ENCODE results near the gene TRMT1.

TRMT1 gene

DNA sequence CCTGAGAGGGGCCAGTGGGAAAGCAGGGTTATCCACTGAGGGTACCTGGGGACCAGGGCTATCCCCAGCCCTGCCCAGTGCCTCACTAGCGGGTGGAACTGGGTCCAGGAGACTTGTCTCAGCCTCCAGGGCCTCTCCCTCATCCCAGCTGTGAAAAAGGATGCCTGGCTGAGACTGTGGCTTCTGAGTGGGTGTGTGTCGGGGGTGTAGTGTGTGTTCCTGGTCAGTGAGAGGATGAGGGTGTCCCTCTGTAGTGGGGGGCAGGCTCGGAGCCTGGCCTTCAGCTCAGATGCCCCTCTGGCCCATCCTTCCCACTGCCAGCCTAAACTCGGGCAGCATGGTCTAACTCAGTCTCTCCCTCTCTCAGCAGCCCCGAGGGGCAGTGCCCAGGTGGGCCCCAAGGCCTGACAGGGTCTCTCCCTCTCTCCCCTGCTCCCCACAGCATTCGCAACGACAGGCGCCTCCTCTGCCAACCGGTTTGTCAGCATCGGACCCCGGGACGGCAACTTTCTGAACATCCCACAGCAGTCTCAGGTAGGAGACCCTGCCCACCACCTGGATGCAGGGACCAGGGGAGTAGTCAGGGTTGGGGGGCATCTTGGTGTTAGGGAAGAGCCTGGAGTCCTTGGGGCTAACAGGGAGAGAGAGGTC lies 26.6 kb downstream of the TRMT1 start:
- DNase-seq = no peak

DNA sequence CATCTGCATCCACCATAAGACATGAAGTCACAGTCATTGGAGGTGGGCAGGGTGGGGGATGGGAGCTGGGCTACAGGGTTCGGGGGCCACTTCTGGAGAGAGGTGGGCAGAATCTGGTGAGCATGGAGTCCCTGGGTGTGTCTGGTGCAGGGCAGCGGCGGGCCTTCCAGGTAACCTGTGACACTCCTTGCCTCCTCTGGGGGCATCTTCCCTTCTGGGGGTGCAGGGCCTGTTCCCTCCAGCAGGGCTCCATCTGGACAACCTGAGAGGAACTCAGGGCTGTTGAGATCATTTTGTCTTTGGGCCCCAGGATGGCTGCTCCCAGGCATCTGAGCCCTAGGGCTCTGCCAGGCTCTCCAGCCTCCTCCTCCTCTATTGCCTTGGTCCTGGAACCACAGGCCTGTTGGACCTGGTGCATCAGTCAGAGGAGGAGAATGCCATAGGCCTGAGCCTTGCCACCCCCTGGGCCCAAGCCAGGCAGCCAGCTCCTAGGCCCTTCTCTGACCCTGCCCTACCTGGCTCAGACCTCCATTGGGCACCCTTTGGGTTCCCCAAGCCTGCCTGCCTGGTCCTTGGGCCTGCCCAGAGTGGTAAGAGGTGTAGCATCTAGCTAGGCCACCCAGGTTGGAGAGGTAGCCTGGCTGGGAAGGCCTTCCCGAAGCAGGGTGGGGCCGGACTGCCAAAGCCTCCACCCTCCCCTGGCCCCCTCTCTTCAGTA lies 27.2 kb downstream of the TRMT1 start:
- peak; percentile 48 for DNase-seq

DNA sequence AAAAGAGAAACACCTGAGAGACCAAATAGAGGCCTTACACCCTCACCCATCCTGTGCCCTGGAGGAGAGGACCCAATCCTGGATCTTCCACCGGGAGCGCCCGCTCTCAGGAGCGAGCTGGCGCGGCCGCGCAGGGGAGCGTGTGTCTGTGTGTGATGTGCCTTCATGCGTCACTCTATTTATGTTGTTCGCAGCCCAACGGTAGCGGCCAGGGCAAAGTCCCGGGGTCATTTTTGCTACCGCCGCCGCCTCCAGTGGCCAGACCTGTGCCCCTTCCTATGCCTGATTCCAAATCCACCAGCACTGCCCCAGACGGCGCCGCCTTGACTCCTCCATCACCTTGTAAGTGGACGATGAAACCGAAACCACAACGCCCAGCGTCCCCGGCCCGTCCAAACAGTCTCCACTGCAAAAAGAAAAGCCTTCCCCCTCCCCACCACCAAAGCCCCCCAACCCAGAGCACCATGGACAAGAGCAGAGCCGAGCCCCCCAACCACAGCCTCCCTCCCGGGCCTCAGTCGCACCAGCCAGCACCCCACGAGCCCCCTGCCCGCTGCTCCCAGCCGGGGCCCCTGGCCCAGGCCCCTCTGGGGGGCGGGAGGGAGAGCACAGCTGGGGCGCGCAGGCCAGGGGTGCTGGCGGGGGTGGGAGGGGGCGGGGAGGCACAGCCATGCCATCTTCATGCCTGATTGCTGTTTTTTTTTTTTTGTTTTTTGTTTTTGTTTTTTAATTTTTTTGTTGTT lies 28.6 kb downstream of the TRMT1 start:
- no peak for DNase-seq

DNA sequence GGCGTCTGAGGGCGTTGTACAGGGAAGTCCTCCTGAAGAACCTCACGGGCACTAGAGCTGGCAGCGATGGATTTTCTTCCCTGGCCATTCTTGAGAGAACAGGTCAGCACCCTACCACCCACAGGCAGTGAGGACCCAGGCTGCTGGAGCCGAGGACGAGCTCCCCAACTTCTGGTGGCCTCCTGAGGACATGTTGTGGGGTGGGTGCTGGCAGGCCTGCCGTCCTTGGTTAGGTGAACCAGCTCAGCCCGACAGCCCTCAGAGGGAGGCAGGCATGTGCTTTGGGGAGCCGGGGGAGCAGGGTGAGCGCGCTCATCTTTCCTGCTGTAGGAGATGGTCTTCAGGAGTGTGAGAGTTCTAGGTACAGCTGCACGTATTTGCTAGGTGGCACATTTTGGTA lies 29.2 kb downstream of the TRMT1 start:
- DNase-seq = no peak

DNA sequence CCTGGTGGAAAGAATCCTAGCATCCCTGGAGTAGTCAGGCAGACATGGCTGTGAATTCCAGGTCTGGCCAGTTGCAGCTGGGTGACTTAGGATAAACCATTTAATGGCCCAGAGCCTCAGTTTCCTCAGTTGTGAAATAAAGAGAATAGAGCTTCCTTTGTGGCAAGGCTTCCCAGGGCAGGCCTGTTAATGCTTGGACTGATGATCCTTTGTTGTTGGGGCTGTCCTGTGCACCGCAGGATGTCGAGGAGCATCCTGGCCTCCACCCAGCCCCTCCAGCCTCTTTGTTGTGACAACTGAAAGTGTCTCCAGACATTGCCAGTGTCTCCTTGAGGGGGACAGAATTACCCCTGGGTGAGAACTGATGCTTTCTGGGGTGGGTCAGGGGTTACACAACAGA lies 30.2 kb downstream of the TRMT1 start:
- no peak for DNase-seq

DNA sequence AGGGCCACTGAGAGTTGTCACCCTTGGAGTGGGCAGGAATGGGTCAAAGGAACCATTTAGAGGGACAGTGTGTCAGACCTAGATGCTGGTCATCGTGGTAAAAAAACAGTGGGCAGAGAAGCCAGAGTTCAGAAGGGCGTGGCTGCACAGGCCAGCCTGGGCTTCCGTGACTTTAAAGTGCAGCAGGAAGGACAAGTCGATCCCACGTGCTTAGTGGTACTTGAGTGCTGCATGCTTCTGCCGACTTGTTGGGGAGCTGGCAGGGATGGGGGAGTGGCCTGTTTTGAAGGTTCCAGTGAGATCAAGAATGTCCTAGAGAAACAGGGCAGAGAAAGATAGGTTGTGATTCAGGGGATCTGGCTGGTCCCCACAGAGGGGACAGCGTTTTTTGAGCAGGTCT lies 30.9 kb downstream of the TRMT1 start:
- DNase-seq = no peak

DNA sequence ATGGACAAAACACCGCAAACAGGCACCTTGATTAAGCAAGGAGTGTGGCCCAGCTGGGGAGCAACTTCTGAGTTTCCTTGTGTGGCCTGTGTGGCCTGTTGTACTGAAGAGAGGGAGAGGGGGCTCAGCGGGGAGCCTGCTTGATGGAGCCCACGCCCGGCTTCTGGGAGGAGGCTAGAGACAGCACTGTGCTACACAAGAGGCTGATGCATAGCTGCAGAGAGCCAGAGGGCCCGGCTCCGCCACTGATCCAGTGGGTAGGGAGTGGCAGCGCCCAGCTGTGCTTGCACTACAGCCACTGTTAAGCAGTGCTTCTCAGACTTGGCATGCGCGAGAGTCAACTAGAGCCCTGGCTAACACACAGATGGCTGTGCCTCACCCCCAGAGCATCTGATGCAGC lies 32.9 kb downstream of the TRMT1 start:
- DNase-seq = no peak

DNA sequence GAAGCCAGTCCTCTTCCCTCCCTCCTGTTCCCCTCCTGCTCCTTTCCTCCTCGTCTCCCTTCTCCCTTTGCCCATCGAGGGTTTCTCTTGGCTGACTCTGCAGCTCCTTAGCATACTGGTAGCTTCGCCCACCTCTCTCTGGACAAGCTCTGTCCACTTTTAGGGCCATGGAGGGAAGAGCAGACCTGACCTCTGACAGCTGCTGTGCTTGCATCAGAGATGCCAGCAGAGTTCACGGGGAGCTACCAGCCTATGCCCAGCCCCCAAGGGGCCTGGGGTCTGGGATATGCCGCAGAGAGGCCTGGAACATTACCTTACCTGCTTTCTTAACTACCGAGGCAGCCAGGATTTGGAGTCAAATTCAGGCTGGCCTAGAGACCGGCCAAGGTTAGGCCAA lies 33.5 kb downstream of the TRMT1 start:
- no peak for DNase-seq

DNA sequence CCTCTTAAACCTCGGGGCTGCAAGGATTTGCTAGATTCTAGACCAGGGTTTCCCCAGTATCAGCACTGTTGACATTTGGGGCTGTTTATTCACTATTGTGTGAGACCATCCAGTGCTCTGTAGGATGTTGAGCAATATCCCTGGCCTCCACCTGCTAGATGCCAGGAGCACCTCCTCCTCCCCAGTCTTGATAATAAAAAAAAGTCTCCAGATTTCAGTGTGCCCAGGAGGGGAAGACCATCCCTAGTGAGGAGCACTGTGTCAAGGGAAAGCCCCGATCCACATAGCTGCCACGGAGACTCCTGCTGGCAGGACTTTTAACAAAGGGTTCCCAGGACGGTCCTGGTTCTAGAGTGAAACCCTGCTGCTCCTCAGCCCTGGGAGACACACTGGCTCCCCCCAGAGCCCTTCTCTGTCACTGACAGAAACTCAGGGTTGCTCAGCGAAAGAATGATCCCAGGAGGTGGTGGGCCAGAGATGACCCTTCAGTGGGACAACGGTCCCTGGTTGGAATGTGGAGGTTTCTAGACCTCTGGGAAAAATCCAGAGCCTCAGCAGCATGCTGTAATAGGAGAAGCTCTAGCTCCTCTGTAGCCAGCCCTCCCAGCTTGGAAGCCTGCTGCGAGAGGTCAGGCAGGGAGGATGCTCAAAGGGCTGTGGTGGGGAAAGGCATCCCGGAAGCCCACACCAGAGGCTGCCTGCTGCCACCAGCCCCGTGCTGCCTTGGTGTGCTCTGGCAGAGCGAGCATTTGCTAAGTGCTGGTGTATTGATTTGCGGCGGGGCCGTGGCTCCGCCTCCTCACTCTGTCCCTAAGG lies 34.1 kb downstream of the TRMT1 start:
- peak; percentile 12 for DNase-seq

DNA sequence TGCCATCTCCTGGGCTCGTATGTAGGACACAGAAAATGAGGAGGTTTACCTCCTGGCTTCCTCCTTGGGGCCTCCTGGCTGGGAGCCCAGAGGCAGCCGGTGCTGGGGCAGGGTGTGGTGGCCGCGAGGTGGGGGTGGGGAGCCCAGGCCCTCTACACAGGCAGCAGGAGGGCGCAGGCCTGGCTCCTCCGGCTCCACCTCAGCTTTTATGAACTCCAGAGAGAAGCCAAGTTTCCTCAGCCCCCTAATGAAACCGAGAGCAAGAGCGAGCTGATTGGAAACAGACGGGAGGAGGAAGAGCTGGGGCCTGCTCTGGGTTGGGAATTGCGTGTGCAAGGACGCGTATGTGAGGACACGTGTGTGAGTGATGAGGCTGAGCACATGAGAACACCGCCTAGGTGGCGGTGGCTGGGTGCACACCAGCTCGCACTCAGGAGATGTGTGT lies 37.0 kb downstream of the TRMT1 start:
- DNase-seq = no peak

DNA sequence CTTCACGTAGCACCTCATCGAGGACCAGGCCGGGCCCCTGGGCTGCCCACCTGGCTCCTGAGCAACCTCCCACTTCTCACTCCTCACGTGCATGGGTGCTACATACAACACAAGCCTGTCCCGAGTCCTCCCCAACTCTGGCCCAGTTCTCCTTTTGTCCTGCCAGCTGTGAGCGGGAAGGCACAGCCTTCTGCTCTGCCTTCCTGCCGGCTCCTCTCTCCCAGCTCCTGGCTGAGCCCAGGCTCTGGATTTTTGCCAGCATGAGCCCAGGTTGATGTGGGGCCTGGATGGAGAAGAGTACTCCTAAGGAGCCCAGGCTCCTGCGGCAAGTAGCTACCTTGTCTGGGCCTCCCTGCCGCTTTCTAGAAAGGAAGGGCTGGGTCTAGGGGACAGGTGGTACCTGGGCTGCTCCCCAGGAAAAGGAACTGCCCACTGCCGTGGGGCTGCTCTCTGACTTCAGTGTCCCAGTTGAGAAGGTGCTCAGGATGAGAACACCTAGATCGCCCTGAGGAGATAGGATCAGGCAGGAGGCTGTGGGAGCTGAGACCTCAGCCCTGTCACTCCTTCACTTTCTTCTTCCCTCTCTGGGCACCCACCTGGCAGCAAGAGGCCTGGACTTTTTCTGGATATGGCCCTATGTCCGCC lies 37.5 kb downstream of the TRMT1 start:
- no peak for DNase-seq

DNA sequence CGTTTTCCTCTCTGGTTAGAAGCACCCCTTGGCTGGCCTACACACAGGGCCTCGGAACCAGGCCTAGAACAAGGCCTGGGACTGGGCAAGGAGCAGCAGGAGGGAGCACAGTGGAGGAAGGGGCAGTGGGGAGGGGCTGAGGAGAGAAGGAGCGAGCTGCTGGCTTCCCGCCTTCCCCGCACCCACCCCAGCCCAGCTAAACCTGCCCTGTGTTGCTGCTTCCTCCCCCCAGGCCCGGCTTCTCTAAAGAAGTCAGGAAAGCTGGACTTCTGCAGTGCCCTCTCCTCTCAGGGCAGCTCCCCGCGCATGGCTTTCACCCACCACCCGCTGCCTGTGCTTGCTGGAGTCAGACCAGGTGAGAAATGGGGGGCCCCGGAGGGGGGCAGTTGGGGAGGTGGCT lies 38.2 kb downstream of the TRMT1 start:
- DNase-seq = no peak

DNA sequence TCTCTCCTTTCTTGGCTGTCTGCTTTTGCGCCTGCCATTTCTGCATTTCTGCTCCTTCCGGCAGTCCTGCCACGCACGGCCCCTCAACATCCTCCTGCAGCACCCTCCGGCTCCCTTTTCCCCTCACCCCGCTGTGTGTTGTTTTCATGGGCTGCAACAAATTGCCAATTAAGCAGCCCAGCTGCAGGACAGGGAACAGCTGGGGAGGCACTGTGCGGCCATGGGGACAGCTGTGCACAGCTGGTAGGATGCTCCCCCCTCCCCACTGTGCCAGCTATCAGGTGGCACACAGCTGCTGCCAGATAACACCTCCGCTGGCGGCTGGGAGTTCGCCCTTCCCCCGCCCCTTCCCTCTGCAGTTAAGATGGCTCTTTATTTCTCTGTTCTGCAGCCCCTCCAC lies 39.3 kb downstream of the TRMT1 start:
- DNase-seq = no peak

DNA sequence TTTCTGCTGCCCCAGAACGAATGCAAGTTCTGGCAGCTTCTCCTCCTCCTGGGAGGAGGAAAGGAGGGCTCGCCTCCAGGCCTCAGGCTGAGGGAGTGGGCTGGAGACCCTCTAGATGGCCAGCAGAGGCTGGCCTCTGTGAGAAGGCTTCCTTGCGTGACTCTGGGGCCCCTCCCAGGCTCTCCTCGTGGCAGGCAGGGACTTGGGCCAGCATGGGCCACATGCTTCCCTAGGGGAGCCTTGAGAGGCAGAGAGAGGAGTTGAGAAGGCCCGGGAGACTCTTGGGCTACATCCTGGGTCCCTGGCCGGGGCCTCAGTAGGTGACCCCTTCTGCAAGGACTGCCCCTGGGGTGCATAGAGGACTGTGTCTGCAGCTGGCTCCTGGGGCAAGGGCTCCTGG lies 39.8 kb downstream of the TRMT1 start:
- DNase-seq = no peak

DNA sequence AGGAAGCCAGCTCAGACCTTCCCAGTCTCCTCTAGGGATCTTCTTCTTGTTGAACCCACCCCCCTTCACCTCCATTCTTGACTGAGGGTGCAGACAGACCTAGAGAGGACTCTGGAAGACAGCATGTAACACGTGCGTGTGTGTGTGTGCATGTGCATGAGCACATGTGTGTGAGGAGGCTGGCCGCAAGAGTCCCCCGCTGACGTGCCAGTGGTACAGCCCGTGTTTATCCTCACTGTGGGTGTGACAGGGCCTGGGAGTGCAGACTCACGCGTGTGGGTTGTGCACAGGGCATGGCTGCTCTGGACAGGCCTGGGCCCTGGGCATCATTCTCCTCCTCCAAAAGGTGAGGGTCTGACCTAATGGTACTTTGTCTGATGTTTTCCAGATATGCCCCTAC lies 40.2 kb downstream of the TRMT1 start:
- DNase-seq = no peak

DNA sequence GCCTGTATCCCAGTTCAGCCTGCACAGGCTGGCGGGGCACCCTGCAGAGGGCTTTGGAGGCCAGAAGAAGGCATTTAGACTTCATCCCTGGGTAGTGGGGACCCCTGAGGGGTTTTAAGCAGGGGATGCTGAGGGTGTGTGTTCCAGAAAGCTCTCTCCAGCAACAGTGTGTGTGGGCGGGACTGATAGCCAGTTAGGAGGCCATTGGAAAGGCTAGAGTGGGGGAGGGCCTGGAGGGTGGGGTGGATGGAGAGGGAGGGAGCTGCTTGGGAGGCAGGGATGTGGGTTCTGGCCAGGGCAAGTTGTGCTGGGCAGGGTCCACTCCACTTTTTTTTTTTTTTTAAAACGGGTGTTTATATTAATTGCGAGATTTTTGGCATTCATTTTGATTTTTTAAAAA lies 42.2 kb downstream of the TRMT1 start:
- no peak for DNase-seq

DNA sequence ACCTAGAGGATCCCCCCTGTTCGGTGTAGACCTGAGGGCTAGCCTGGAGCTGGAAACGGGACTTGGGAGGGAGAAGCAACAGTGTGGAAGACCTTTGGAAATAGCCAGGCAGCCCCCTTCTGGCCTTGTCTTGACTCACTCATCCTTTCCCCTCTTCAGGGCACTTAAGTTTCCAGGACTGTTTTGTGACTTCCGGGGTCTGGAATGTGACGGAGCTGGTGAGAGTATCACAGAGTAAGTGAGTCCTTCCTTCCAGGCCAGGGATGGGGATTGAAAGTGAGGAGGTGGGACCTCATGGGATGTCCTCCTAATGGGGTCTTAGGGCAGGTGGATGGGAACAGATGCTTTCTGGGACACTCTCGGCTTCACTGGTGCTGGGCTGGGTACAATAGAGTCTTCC lies 43.3 kb downstream of the TRMT1 start:
- DNase-seq = no peak

DNA sequence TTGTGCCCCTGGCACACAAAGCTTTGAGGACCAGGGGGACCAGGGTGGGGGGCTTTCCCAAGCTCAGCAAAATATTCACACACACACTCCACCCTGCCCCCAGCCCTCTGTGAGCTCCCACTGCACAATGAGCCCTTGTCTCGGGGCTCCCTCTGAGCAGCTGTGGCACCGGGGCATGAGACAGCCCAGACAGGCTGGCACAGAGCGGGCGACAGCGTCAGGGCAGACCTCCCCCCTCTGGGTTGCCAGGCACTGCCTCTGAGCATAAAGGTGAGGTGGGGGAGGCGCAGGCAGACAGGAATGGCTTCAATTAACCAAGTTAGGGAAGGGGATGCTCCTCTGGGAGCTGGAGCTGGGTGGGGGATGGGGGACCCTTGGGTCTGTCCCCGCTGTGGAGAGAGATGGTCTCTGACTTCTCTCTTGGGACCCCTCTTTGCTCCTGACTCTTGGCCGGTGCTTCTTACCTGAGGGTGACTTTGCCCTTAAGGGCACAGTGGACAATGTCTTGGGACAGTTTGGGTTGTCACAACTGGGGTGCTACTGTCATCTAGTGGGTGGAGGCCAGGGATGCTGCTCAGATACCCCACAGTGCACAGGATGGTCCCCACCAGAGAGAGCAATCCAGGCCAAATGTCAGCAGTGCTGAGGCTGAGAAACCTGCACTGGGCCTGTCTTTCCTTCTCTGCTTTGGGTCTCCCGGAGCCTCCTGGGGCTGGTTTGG lies 44.2 kb downstream of the TRMT1 start:
- no peak for DNase-seq

DNA sequence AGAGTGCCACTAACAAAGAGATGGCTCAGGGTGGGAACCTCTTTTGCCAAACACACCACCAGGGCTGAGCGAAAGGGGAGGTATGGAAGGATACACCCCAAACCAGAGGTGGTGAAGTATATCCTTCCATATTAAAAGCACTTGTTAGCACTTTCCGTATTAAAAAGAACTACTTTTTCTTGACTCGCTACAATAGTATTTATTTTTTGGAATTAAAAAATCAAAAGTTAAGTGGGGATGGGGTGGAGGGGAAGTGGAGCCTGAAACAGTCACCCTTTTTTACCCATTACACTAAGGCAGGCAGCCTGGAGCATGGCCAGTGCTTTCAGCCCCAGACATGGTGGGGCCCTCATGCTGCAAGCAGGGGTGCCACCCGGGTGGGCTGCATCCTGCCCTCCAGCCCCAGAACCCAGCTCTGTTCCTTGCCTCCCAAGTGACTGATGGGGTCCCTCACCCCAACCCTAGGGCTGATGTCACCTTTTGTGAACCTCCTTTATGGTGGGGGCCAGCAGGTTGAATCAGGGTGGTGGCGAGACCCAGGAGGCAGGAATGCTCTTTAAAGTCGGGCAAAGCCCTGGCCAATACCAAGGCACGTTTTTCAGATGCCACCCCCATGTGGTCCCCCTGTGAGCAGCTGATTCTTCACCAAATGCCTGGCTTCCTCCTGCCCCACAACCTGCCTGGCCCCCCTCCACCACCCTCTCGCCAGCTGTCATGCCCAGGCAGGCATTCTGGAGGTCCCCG lies 44.9 kb downstream of the TRMT1 start:
- no peak for DNase-seq

DNA sequence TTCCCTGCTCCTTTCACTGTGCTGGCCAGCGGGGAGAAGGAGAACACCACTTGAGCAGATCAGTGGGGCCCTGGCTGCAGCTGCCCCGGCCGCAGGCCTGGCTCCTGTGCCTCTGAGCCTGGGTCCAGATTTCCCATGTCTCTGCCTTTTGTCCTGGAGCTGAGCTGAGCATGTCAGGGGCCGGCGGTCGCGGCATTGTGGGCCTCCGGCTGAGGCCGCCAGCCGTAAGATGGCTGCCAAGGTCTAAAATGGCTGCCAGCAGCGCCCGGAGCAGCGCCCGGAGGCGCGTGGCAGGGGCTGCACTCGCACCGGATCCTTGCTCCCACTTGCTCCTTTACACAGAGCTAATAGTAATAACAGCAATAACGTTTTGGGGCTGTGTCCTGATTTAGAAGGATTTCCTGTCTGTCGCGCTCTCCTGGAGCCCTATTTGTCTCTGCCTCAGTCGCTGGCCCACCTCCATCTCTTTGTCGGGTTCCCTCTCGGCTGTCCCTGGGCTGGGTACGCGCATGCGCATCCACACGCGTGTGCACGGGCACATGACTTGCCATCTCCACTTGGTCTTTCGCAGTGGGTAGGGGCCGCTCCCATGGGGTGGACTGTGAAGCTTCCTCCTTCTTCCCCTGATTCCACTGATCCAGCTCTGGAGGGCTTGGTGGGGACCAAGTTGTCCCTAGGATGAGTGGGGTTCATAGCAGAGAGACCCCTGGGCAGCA lies 46.0 kb downstream of the TRMT1 start:
- DNase-seq = no peak

Data from DMS53 (cell line).